ENCODE results near the gene ACOT9.
A peak's percentile ranks its signal among the peaks of the same experiment; 100 is the strongest.
"Not testable (repeated sequence)": the region's sequence is repeated elsewhere in the genome, so short reads cannot be mapped to it uniquely, and the experiment has no call there.

ACOT9 gene

DNA sequence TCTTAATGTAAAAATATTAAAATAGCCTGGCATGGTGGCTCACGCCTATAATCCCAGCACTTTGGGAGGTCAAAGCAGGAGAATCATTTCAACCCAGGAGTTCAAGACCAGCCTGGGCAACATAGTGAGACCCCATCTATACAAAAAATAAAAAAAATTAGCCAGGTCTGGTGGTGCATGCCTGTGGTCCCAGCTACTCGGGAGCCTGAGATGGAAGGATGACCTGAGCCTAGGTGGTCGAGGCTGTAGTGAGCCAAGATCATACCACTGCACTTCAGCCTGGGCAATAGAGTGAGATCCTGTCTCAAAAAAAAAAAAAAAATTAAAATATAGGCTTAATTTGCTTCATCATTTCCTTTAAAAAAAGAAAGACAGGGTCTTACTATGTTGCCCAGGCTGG lies 66.6 kb downstream of the ACOT9 start:
- not testable (repeated sequence) for DNase-seq

DNA sequence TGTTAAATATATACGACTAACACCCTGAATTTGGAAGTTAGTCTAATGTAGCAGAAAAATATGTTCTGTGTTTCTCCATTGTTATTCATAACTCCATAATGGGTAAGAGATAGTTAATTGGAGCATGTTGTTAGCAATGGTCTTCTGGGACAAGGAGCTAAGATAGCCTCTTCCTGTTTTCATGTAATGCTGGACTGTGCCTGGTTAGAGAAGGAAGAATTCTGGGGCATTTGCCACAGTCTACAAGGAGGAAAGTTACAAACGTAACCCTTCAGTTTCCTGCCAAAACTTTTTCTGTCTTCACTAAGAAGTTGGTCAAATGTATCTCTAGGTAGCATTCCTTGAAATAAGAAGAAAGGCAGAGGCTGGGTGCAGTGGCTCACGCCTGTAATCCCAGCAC lies 70.0 kb downstream of the ACOT9 start:
- no peak for DNase-seq

DNA sequence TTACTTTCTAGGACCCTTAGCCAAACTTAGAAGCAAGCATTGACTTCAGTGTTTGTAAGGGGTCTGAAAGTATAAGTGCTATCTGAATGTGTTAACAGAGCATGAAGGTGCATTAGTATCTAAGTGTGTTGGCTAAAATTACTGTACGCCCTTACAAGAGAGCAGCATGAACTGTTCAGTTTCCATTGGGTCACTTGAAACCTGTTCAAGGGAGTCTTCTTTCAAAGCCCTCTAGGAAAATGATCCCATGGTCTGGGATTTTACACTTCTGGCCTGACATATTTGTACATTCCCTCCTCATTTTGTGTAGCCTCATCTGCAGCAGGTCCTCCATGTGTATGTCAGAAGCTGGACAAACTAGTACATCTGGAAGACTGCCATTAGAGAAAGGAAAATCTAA lies 72.5 kb downstream of the ACOT9 start:
- no peak for DNase-seq

DNA sequence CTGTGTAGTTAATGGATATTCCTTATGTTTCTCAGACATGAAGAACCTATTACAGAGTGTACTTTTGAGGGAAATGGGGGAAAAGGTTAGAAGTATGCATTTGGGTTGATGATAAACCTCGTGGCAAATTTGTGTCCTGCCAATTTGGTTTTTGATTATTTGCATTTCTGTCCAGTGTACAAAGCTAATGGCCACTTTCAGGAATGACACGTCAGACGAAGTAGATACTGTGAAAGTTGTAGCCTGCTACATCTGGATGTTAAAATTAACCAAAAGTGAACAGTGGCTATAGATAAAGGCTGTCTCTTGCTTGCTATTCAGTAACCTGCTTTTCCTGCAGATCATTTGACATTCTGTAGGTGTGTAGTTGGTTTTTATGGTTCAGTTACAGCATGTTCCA lies 74.7 kb downstream of the ACOT9 start:
- peak; percentile 26 for DNase-seq

DNA sequence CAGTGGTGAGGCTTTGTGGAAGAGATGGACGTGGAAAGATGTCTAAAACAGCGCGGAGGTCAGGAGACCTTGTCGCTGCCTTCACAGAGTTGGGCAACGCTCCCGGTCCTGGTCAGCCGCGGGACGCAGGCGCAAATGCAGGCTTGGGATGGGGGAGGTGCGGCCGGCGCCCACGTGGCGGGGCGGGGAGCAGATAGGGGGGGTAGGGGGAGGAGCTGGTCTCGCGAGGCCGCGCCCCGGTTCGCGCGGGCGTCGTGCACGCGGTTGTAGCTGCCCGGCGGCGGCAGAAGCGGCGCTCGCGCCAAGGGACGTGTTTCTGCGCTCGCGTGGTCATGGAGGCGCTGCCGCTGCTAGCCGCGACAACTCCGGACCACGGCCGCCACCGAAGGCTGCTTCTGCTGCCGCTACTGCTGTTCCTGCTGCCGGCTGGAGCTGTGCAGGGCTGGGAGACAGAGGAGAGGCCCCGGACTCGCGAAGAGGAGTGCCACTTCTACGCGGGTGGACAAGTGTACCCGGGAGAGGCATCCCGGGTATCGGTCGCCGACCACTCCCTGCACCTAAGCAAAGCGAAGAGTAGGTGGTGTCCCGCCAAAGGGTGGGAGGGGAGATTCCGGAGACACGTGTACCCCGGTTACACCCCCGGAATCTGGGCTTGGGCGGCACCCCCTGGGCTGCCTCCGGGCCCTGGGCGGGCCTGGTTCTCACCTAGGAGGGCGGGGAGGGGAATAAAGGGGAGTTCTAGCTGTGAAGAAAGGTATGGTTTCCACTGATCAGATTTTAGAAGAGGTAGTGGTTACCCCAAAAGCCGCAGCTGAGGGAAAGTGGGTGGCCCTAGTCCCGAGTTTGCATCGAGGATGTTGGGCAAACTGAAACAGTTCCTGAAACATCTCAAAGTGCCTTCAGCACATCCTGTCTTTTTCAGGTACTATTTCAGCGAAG lies 75.6 kb downstream of the ACOT9 start, which contains the start of gene PRDX4:
TSS of gene PRDX4 (plus strand) at position 255 of the 939 bp plus-strand sequence. CDS start at position 333, 78 bp downstream.
- peak; percentile 95 for DNase-seq

DNA sequence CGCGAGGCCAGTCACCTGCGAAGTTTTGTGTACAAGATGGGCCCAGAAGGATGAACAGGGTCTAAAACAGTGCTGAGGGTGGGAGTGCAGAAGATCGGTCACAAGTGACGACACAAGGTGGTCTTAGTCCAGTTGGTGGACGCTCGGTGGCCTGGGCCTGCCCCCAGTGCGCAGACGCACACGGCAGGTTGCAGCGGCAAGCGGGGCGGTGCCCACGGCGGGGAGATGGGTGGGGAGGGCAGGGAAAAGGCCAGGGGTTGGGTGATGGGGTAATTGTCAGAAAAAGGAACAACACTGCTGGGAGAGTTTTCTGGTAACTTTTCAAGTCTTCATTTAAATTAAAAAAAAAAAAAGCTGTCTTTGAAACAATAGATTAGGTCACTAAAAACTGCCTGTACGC lies 76.8 kb downstream of the ACOT9 start:
- no peak for DNase-seq

DNA sequence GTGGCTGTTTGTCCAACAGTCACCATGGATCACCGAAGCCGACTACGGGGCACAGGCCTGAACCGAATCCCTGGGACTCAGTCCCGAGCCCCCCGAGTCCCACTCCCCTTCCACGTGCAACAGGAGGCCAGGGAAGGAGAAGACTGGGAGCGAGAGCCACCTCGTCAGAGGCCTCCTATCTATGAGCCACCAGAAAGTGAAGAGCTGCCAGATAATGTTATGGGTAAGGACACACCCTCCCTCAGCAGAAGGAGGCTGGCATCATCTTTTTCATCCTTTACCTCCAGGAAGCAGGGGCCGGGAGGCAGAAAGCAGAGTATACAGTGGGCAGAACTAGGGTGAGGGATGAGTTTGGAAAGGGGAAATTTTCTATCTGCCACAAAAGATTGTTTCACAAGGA lies 78.6 kb downstream of the ACOT9 start:
- DNase-seq = no peak

DNA sequence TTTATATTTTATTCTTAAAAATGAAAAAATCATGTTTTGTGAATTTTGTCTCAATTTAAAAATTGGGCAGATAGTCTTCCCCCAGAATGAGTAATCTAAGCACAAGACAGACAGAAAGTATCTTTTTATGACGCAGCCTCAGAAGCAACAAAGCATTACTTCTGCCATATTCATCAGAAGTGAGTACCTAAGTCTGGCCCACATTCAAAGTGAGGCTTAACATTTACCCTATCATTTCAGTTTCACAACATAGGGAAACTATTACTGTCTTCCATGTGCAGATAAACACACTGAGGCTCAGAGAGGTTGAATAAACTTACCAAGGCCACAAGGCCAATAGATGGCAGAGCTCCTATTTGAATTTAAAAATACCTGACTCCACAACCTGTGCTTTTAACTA lies 80.2 kb downstream of the ACOT9 start:
- no peak for DNase-seq

DNA sequence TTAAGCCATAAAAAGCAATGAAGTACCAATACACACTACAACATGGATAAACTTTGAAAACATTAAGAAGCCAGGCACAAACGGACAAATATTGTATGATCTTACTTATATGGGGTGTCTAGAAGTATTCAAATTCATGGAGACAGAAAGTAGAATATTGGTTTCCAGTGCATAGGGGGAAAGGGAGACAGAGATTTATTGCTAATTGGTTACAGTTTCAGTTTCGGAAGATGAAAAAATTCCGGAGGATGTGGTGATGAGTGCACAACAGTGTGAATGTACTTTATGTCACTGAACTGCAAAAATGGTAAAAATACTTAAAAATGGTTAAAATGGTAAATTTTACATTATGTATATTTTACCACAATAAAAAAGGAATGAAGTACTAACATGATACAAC lies 80.9 kb downstream of the ACOT9 start:
- no peak for DNase-seq

DNA sequence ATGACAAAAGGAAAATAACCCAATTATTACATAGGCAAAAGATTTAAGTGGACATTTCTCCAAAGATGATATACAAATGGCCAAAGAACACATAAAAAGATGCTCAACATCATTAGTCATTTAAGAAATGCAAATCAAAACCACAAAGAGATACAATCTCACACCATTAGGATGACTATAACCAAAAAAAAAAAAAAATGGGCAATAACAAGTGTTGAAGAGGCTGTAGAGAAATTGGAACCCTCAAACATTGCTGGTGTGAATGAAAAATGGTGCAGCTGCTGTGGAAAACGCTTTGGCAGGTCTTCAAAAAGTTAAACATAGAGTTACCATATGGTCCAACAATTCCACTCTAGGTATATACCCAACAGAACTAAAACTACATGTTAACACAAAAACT lies 81.4 kb downstream of the ACOT9 start:
- no peak for DNase-seq

DNA sequence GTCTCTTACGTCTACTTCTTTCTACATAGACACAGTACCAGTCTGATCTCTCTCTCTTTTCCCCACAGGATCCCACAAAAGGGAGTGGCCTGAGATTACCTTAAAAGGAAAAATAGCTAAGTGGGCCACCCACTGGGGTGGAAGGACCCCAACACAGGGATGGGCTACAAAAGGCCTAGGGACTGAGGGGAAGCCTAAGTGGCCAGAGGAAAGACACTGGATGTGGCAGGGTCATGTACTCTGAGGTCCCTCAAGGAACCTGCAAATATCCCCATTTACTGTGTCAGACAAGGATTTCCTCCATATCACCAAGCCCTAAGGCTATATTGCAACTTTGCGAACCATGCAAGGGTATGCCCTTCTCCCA lies 82.3 kb downstream of the ACOT9 start:
- DNase-seq = no peak

DNA sequence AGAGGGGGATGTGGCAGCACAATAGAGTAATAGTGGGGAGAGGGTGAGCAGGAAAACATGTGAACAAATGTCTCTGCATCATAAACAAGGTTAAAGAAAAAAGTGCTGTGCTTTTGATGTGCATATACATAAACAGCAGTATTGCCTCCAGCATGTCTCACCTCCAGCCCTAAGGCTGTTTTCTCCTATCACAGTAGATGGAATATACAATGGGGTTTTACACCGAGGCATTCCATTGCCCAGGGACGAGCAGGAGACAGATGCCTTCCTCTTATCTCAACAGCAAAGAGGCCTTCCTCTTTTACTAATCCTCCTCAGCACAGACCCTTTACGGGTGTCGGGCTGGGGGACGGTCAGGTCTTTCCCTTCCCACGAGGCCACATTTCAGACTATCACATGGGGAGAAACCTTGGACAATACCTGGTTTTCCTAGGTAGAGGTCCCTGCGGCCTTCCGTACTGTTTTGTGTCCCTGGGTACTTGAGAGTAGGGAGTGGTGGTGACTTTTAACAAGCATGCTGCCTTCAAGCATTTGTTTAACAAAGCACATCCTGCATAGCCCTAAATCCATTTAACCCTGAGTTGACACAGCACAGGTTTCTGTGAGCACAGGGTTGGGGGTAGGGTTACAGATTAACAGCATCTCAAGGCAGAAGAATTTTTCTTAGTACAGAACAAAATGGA lies 82.9 kb downstream of the ACOT9 start:
- DNase-seq = not testable (repeated sequence)

DNA sequence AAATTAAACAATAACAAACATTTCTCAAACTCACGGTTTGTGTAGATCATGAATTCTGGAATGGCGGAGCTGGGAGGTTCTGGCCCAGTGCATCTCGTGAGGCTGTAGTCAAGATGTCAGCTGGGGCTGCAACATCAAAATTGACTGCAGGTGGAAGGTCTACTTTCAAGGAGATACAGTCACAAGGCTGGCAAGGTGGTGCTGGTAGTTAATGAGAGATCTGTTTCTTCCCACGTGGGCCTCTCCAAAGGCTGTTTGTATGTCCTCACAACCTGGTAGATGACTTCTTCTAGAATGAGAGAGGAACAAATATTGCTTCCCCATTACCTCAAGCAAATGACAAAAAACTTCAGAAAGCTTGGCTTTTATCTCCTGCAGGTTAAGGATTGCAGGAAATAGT lies 83.7 kb downstream of the ACOT9 start:
- no peak for DNase-seq

DNA sequence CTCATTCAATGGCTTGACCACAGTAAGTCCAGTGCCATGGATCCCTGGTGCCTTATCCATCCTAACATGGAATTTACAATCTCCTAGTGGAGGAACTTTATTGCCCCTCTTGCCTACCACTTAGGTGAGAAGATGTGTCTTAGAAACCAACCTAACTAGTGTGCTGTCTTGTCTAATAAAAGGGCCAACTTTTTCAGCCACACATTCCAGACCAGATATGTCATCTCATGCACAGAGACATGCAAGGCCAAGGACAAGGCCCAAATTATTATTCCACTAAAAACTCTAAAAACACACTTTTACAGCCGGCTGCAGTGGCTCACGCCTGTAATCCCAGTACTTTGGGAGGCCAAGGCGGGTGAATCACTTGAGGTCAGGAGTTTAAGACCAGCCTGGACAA lies 86.4 kb downstream of the ACOT9 start:
- no peak for DNase-seq

DNA sequence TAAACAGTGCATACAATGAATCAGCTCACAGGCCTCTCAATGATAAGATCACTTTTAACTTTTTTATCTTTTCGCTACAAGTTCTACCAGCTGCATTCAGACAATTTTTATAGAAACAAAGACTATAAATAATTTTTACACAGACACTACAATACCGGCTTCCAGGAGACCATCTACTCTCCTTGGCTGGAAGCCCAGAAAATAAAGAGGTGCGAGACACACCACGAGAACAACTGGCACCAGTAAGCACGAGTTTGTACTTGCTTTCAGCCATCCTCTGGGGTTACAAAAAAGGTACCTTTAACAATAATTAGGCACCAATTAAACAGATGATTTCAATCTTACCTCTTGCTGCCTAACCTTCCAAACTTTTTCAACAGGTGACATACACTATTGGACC lies 87.0 kb downstream of the ACOT9 start:
- no peak for DNase-seq
